IMR-90 (cell line): ENCODE data around the gene MRPL48. TPM values are rescaled to one million over a fixed set of nuclear protein-coding genes. Genes with fewer than 3 reads are reported as not detected.
"Not testable (repeated sequence)": the region's sequence is repeated elsewhere in the genome, so short reads cannot be mapped to it uniquely, and the experiment has no call there.

Experiments used
- ATAC-seq: fragments of 200-7000 bp; cut with Tn5 transposase; 2 replicates; pipeline ENCODE4 v1.9.1; 2020; ENCODE audit warnings: low read depth, mild to moderate bottlenecking, moderate library complexity
- BruUV-seq: library from RNA; stranded (reverse); fragments of 400-500 nt; replicated peaks from 2 replicates; lab custom pipeline; 2021; lab: Mats Ljungman, UMichigan
- CTCF ChIA-PET: fragments of 300-600 bp; formaldehyde crosslinking; extraction: SDS; loops from one replicate; lab custom pipeline; 2021; ENCODE audit warnings: antibody characterized with exemption; lab: Yijun Ruan, JAX
- POLR2A ChIA-PET: fragments of 300-600 bp; sonication (Branson Sonifier 250); formaldehyde crosslinking; loops from one replicate; lab custom pipeline; 2022; ENCODE audit warnings: antibody characterized with exemption; ENCODE audit not compliant: unreplicated experiment; lab: Charles Lee
- DNase-seq: peaks from one replicate; pipeline ENCODE4 v3.0.0; 2013
- H2AFZ ChIP-seq: replicated peaks from 2 replicates; pipeline ENCODE3; 2013; ENCODE audit warnings: low read length, mild to moderate bottlenecking; ENCODE audit not compliant: poor library complexity
- H2AK5ac ChIP-seq: 2 replicates; pipeline ENCODE4 v1.6.1; 2013; ENCODE audit warnings: low read depth, low read length, inconsistent platforms
- H2AK9ac ChIP-seq: replicated peaks from 2 replicates; pipeline ENCODE3; 2013; ENCODE audit warnings: mild to moderate bottlenecking, low read depth, low read length, moderate library complexity; ENCODE audit not compliant: poor library complexity
- H2BK120ac ChIP-seq: 2 replicates; pipeline ENCODE4 v1.6.1; 2013; ENCODE audit warnings: low read depth, low read length, inconsistent platforms
- H2BK15ac ChIP-seq: 3 replicates; pipeline ENCODE4 v1.6.1; 2013; ENCODE audit warnings: low read depth, low read length, inconsistent platforms
- H2BK20ac ChIP-seq: 2 replicates; pipeline ENCODE4 v1.6.1; 2013; ENCODE audit warnings: low read depth, mild to moderate bottlenecking, inconsistent platforms, low read length, moderate library complexity
- H2BK5ac ChIP-seq: 2 replicates; pipeline ENCODE4 v1.6.1; 2013; ENCODE audit warnings: mild to moderate bottlenecking, low read depth, low read length, inconsistent platforms; ENCODE audit not compliant: poor library complexity, severe bottlenecking
- H3K14ac ChIP-seq: replicated peaks from 2 replicates; pipeline ENCODE4 v1.6.1; 2013; ENCODE audit warnings: low read depth, low read length, inconsistent platforms
- H3K18ac ChIP-seq: 2 replicates; pipeline ENCODE4 v1.6.1; 2013; ENCODE audit warnings: low read depth, low read length, control low read depth
- H3K23ac ChIP-seq: 2 replicates; pipeline ENCODE4 v1.6.1; 2013; ENCODE audit warnings: low read depth, low read length, inconsistent platforms
- H3K27ac ChIP-seq: 2 replicates; pipeline ENCODE4 v1.5.1; 2013; ENCODE audit warnings: mild to moderate bottlenecking, control low read depth, low read length; ENCODE audit not compliant: insufficient read depth
- H3K27me3 ChIP-seq: 2 replicates; pipeline ENCODE4 v1.6.1; 2013; ENCODE audit warnings: low read length; ENCODE audit not compliant: control insufficient read depth, insufficient read depth
- H3K36me3 ChIP-seq: 2 replicates; pipeline ENCODE4 v1.6.1; 2013; ENCODE audit warnings: low read length, mixed read lengths; ENCODE audit not compliant: control insufficient read depth, insufficient read depth
- H3K4ac ChIP-seq: 2 replicates; pipeline ENCODE4 v1.6.1; 2013; ENCODE audit warnings: low read depth, low read length, inconsistent platforms
- H3K4me1 ChIP-seq: 2 replicates; pipeline ENCODE4 v1.6.1; 2013; ENCODE audit warnings: low read length, mixed read lengths; ENCODE audit not compliant: control insufficient read depth, insufficient read depth
- H3K4me2 ChIP-seq: 2 replicates; pipeline ENCODE4 v1.6.1; 2013; ENCODE audit warnings: low read depth, mild to moderate bottlenecking, control low read depth, low read length, moderate library complexity
- H3K4me3 ChIP-seq: 2 replicates; pipeline ENCODE4 v1.5.1; 2013; ENCODE audit warnings: low read depth, mild to moderate bottlenecking, control low read depth, low read length, moderate library complexity; ENCODE audit not compliant: insufficient read depth
- H3K56ac ChIP-seq: 2 replicates; pipeline ENCODE4 v1.6.1; 2013; ENCODE audit warnings: low read length, inconsistent platforms; ENCODE audit not compliant: insufficient read depth; ENCODE audit errors: extremely low read depth
- H3K79me1 ChIP-seq, 2 experiments: 2 replicates each; pipeline ENCODE4 v1.6.1; 2013; ENCODE audit warnings: low read length in 2 of 2, inconsistent platforms in 1 of 2, low read depth in 1 of 2
- H3K9ac ChIP-seq: 2 replicates; pipeline ENCODE4 v1.6.1; 2013; ENCODE audit warnings: low read depth, low read length, control low read depth
- H3K9me1 ChIP-seq: 2 replicates; pipeline ENCODE4 v1.6.1; 2013; ENCODE audit warnings: low read length, inconsistent platforms; ENCODE audit not compliant: insufficient read depth
- H3K9me3 ChIP-seq: 2 replicates; pipeline ENCODE4 v1.6.1; 2013; ENCODE audit warnings: low read length; ENCODE audit not compliant: control insufficient read depth, insufficient read depth
- H4K20me1 ChIP-seq: 2 replicates; pipeline ENCODE4 v1.6.1; 2013; ENCODE audit warnings: low read length, inconsistent platforms; ENCODE audit not compliant: insufficient read depth
- H4K5ac ChIP-seq: 2 replicates; pipeline ENCODE4 v1.6.1; 2013; ENCODE audit warnings: mild to moderate bottlenecking, low read depth, low read length, control low read depth
- H4K8ac ChIP-seq, 2 experiments: 2 replicates each; pipeline ENCODE4 v1.6.1; 2013; ENCODE audit warnings: low read depth in 2 of 2, low read length in 2 of 2, control low read depth in 1 of 2, inconsistent platforms in 1 of 2
- H4K91ac ChIP-seq: 2 replicates; pipeline ENCODE4 v1.6.1; 2013; ENCODE audit warnings: low read depth, low read length, inconsistent platforms; ENCODE audit not compliant: insufficient read depth
- BHLHE40 ChIP-seq: fragments of 150-350 bp; IDR thresholded peaks from 2 replicates; pipeline ENCODE4 v1.6.1; 2016; ENCODE audit warnings: mild to moderate bottlenecking, low read depth, low read length
- CEBPB ChIP-seq: IDR thresholded peaks from 2 replicates; pipeline ENCODE4 v1.6.1; 2012; ENCODE audit warnings: low read depth, low read length, improper control_type of control experiment
- CHD1 ChIP-seq: IDR thresholded peaks from 2 replicates; pipeline ENCODE4 v1.6.1; 2012; ENCODE audit warnings: low read depth, low read length, improper control_type of control experiment
- ELK1 ChIP-seq: fragments of 150-350 bp; IDR thresholded peaks from 2 replicates; pipeline ENCODE4 v1.6.1; 2016; ENCODE audit warnings: low read depth, mild to moderate bottlenecking, low read length, moderate library complexity, borderline replicate concordance
- MAZ ChIP-seq: IDR thresholded peaks from 2 replicates; pipeline ENCODE4 v1.6.1; 2012; ENCODE audit warnings: low read depth, mild to moderate bottlenecking, low read length, improper control_type of control experiment, moderate library complexity, borderline replicate concordance
- MXI1 ChIP-seq: IDR thresholded peaks from 2 replicates; pipeline ENCODE4 v1.6.1; 2012; ENCODE audit warnings: low read depth, mild to moderate bottlenecking, low read length, moderate library complexity, borderline replicate concordance
- NFE2L2 ChIP-seq: fragments of 150-350 bp; IDR thresholded peaks from 2 replicates; pipeline ENCODE4 v1.6.1; 2016; ENCODE audit warnings: low read depth, mild to moderate bottlenecking, low read length
- POLR2A ChIP-seq: IDR thresholded peaks from 2 replicates; pipeline ENCODE4 v1.6.1; 2012; ENCODE audit warnings: mild to moderate bottlenecking, low read depth, low read length
- RCOR1 ChIP-seq: IDR thresholded peaks from 2 replicates; pipeline ENCODE4 v1.6.1; 2012; ENCODE audit warnings: mild to moderate bottlenecking, low read length, improper control_type of control experiment; ENCODE audit not compliant: insufficient replicate concordance
- WGBS, 2 experiments: methylation state at CpG; one replicate each; pipeline versions ENCODE4 v1.1.5 to v1.1.7; 2013; ENCODE audit warnings: missing lambda C conversion rate in 2 of 2; ENCODE audit not compliant: insufficient read length in 1 of 2; ENCODE audit errors: extremely low coverage in 2 of 2; 5-methylcytosine and 5-hydroxymethylcytosine counted together
- dilution Hi-C: fragments of 300-500 bp; cut with HindIII; formaldehyde crosslinking; loops from one replicate; pipeline ENCODE4 v1.14.3; 2018; ENCODE audit warnings: low sequenced_read_pairs; ENCODE audit not compliant: unreplicated experiment
- in situ Hi-C: fragments of 300-500 bp; cut with MboI; formaldehyde crosslinking; loops from 3 replicates; pipeline ENCODE4 v1.14.3; 2019; ENCODE audit warnings: low sequenced_read_pairs, inconsistent platforms, mixed read lengths
- intact Hi-C: fragments of 100-400 bp; cut with micrococcal nuclease; formaldehyde crosslinking; loops from 2 replicates; pipeline ENCODE4 v1.10.0; 2022
- polyA plus RNA-seq, 3 experiments: library from polyadenylated mRNA; depleted of rRNA; stranded (reverse); fragments of >200 nt; gene quantifications; 2 replicates each; pipeline ENCODE4 v1.2.3, GENCODE V29; 2012; ENCODE audit warnings: low replicate concordance in 1 of 3
- total RNA-seq: library from RNA; depleted of rRNA; stranded (reverse); fragments of >200 nt; gene quantifications from 2 replicates; pipeline ENCODE4 v1.2.3, GENCODE V29; 2012

The MRPL48 gene
- total and polyA plus RNA-seq, 2 of the 4 experiments (the other 2 are of a cell fraction), result 24.0 to 29.4 TPM

GRCh38 chr11:73878771-73879170 lies 91.1 kb downstream of the MRPL48 start:
- Histone ChIP-seq H3K4ac (no peak overlapping the region), H4K5ac (no peak overlapping the region), H2BK15ac (no peak overlapping the region), H3K18ac (no peak overlapping the region), H3K4me3 (no peak overlapping the region), H4K91ac (no peak overlapping the region), H4K20me1 (no peaks in the 10 kb centered on the region), H3K4me2 (no peak overlapping the region), H3K56ac (no peak overlapping the region), H3K27me3 (no peaks in the 10 kb centered on the region), H3K9me3 (no peaks in the 10 kb centered on the region), H3K14ac (no peak overlapping the region), H4K8ac (no peak overlapping the region), H2BK5ac (no peak overlapping the region), H2BK120ac (no peak overlapping the region), H3K9ac (no peak overlapping the region), H3K27ac (no peak overlapping the region), H3K36me3 (peaks cover 3% of the 10 kb centered on the region), H2AK9ac (no peak overlapping the region), H3K4me1 (peaks cover 5% of the 10 kb centered on the region), H3K9me1 (peaks cover 3% of the 10 kb centered on the region; the same call in 1 of the 2 replicates), H3K79me1 (peaks cover 30 to 37% of the 10 kb centered on the region in 2 experiments), H2BK20ac (no peak overlapping the region), H2AK5ac (no peak overlapping the region), H3K23ac (no peak overlapping the region), H2AFZ (no peak overlapping the region)
- intact Hi-C loops (loop anchor here (5.0 kb wide), 1 partner anchor 91 kb away; the partner anchor contains the start of gene MRPL48), dilution Hi-C loops (no loop called here), in situ Hi-C loops (no loop called here)
- POLR2A ChIA-PET, result no interaction called here
- TF ChIP-seq NFE2L2 (no peak), MXI1 (no peak), ELK1 (no peak), CHD1 (no peak), BHLHE40 (no peak), CEBPB (no peak), POLR2A (no peak), RCOR1 (no peak), MAZ (no peak)
- no peak for ATAC-seq
- CTCF ChIA-PET, result no interaction called here
- BruUV-seq, result no TSS peak
- no peak for DNase-seq
- WGBS, 2 experiments, result no CpG with 5 or more reads among the region's 1 CpG

GRCh38 chr11:73880449-73880848 lies 92.8 kb downstream of the MRPL48 start:
- H3K23ac ChIP-seq, H4K91ac ChIP-seq, DNase-seq, BruUV-seq, H2BK20ac ChIP-seq, H3K4me2 ChIP-seq, H3K36me3 ChIP-seq, H3K9me1 ChIP-seq, H2AK9ac ChIP-seq, H2BK5ac ChIP-seq, in situ Hi-C loops, H3K56ac ChIP-seq, H3K4me1 ChIP-seq, H3K18ac ChIP-seq, H3K14ac ChIP-seq, intact Hi-C loops, H2AFZ ChIP-seq, H2AK5ac ChIP-seq, POLR2A ChIA-PET, H3K9me3 ChIP-seq, H2BK120ac ChIP-seq, H3K4ac ChIP-seq, dilution Hi-C loops, H3K27ac ChIP-seq, H4K20me1 ChIP-seq, H3K4me3 ChIP-seq, H3K9ac ChIP-seq, ATAC-seq, H3K27me3 ChIP-seq, H4K8ac ChIP-seq, H2BK15ac ChIP-seq, H4K5ac ChIP-seq: not testable (repeated sequence)
- H3K79me1 ChIP-seq, result peaks cover 23 to 26% of the 10 kb centered on the region in 2 experiments; a peak in 3 of 4 replicates
- CTCF ChIA-PET, result interaction anchor here (0.7 kb wide), 1 partner anchor 592 kb away, joined by 3 read pairs; no protein-coding TSS in a partner anchor
- WGBS, 2 experiments, result no CpG with 5 or more reads among the region's 10 CpGs
